GM12875 (cell line): ENCODE data around the gene BPI.
"Not testable (repeated sequence)": the region's sequence is repeated elsewhere in the genome, so short reads cannot be mapped to it uniquely, and the experiment has no call there.

Experiments used
- H3K4me3 ChIP-seq: one replicate; pipeline ENCODE4 v1.5.1; 2011; ENCODE audit warnings: low read depth, low read length, control low read depth
- CTCF ChIP-seq: IDR thresholded peaks from 2 replicates; pipeline ENCODE4 v1.5.1; 2011; ENCODE audit warnings: low read depth, mild to moderate bottlenecking, control low read depth, inconsistent platforms, low read length, moderate library complexity, borderline replicate concordance; ENCODE audit not compliant: insufficient read depth

Gene BPI

DNA sequence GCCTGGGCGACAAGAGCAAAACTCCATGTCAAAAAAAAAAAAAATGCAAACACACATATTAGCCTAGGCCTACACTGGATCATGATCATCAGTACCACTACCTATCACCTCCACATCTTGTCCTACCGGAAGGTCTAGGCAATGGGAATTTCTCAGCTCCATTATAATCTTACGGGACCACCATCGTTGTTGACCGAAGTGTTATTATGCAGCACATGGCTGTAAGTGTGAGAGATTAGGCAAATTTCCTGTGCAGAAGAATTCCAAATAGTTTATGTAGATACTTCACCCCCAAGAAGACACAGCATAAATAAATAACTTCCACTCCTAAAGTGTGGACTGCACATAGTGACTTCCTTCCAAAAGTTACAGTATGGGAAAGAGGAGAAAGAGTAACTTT lies 26.7 kb upstream of the BPI start:
- TF ChIP-seq CTCF = no peak

GRCh38 chr20:38277691-38278090 lies 26.3 kb upstream of the BPI start:
- no peak for TF ChIP-seq CTCF
- no peak overlapping the region for H3K4me3 ChIP-seq

More for the DNA sequence above, 26.7 kb upstream of the BPI start:
- no peak overlapping the region for H3K4me3 ChIP-seq

DNA sequence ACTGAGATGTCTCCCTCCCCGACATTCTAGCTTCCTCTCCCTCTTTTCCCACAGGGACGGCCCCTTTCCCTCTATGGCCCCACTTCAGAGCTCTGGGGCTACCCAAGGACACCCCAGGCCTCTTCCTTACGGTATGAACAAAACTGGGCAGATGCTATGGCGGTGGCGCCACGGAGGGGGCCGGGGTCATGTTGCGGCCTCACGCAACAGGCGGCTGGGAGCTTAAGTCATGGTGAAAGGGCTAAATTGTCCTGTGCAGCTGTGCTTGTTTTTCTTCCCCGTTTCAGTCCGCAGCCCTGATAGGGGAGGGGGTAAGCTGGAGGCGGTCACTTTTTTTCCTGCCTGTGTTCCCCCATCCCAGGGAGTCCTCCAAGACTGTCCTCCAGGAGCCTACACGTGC lies 25.8 kb upstream of the BPI start:
- no peak for TF ChIP-seq CTCF
- H3K4me3 ChIP-seq = no peak overlapping the region

DNA sequence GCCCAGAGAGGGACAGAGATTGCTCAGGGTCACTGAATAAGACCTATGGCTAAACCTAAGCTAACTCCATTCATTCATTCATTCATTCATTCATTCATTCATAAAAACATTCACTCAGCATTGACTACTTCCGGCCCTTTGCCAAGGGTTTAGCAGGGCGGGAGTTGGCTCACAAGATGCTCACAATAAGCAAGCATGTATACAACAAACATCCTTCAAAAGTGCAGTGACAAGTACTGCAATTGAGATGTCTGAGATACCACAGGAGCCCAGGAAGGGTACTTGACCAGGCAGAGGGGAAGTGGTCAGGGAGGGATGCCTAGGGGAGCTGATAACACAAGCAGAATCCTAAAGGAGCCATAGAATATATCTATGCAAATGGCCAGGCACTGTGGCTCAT lies 25.2 kb upstream of the BPI start:
- TF ChIP-seq CTCF = no peak
- H3K4me3 ChIP-seq = no peak overlapping the region

GRCh38 chr20:38281176-38281915 lies 22.6 kb upstream of the BPI start:
- 0 out of 2 replicates have a peak, but pooled peaks have one; percentile 11 for TF ChIP-seq CTCF
- not testable (repeated sequence) for H3K4me3 ChIP-seq

DNA sequence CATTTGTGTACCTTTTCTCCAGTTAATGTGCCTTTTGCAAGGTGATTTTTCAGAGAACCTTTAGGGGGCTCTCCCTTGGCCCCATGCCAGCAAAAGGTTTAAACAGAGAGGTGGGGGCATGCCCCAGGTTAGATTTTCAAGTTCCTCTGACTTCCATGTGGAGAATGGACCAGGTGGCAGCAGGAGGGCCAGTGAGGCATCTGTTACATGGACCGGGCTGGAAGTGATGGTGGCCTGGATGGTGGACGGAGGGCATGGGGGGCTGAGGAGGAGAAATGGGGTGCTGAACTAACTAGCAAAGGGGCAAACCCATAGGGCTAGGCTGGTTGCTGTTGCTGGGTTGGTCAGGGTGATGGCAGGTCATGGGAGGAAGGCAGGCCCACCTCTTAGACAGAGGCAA lies 20.7 kb upstream of the BPI start:
- no peak for TF ChIP-seq CTCF
- no peak overlapping the region for H3K4me3 ChIP-seq

DNA sequence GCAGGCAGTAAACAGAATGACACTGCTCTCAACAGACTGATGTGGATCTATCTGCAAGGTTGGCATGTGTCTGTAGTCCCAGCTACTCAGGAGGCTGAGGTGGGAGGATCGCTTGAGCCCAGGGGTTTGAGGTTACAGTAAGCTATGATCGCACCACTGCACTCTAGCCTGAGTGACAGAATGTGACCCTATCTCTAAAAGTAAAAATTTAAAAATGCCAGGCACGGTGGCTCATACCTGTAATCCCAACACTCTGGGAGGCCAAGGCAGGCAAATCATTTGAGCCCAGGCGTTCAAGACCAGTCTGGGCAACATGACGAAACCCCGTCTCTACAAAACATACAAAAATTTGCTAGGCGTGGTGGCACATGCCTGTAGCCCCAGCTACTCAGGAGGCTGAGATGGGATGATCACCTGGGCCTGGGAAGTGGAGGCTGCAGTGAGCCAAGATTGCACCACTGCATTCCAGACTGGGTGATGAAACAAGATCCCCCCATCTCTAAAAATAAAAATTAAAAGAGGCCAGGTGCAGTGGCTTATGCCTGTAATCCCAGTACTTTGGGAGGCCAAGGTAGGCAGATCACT lies 19.8 kb upstream of the BPI start:
- H3K4me3 ChIP-seq = not testable (repeated sequence)
